ENCODE results near the gene SDHAF1. TPM values are rescaled to one million over a fixed set of nuclear protein-coding genes. Genes with fewer than 3 reads are reported as not detected.
A peak's percentile ranks its signal among the peaks of the same experiment; 100 is the strongest.
"Not testable (repeated sequence)": the region's sequence is repeated elsewhere in the genome, so short reads cannot be mapped to it uniquely, and the experiment has no call there.

The SDHAF1 gene
- total RNA-seq (10 to 100 TPM; 10.9 to 14.9 (median 13.3) TPM), polyA plus RNA-seq (11.2 TPM)
- long read RNA-seq, donor 1, transcript SDHAF1-201 (1 exons, 1,117 nt): major isoform, 29 of 29 reads
- long read RNA-seq, donor 1, partial matches to known transcripts: 0 of 29 reads
- long read RNA-seq, donor 1, other reads (novel, unspliced or antisense): 0 of 29 reads
- long read RNA-seq, donor 2, transcript SDHAF1-201 (1 exons, 1,117 nt): major isoform, 22 of 23 reads
- long read RNA-seq, donor 2, partial matches to known transcripts: 0 of 23 reads
- long read RNA-seq, donor 2, other reads (novel, unspliced or antisense): 1 of 23 reads
- long read RNA-seq, donor 3, transcript SDHAF1-201 (1 exons, 1,117 nt): major isoform, 66 of 66 reads
- long read RNA-seq, donor 3, partial matches to known transcripts: 0 of 66 reads
- long read RNA-seq, donor 3, other reads (novel, unspliced or antisense): 0 of 66 reads
- long read RNA-seq, donor 4, transcript SDHAF1-201 (1 exons, 1,117 nt): major isoform, 20 of 20 reads
- long read RNA-seq, donor 4, partial matches to known transcripts: 0 of 20 reads
- long read RNA-seq, donor 4, other reads (novel, unspliced or antisense): 0 of 20 reads

- intact Hi-C loops (cut with DNase I): loop anchor here in 1 of 4 donors (10.0 kb wide), 1 partner anchor 119 kb away; the partner anchor contains the start of genes OVOL3, POLR2I and TBCB
- under 1% methylated on average over 97 of the region's 97 CpGs for WGBS
- DNase-seq (peak; percentile 98 to 99 (median 99)), ATAC-seq (peak; percentile 95 to 96)
- Histone ChIP-seq H3K27ac (ENCODE audit: low read length) (peak within 1 kb of the TSS; percentile 84), H3K9me3 (ENCODE audit: control insufficient read depth, low read length) (no peaks in the 10 kb centered on the region), H3K4me1 (ENCODE audit: control insufficient read depth, insufficient read depth, low read length) (peaks cover 4% of the 10 kb centered on the region), H3K4me3 (ENCODE audit: low read length) (peak within 1 kb of the TSS; percentile 73), H3K27me3 (ENCODE audit: control insufficient read depth, insufficient read depth) (no peaks in the 10 kb centered on the region)
Measured at GRCh38 chr19:35995048-35995993, at the start of gene SDHAF1. TSS of gene SDHAF1 (plus strand) at chr19:35995188. CDS start at chr19:35995275, 87 bp downstream.

GRCh38 chr19:35946203-35946602, 48.8 kb upstream of the SDHAF1 start:
- WGBS: 89% methylated on average over 4 of the region's 4 CpGs
- DNase-seq: no peak
- no peak for ATAC-seq
- Histone ChIP-seq H3K9me3 (ENCODE audit: control insufficient read depth, low read length) (no peaks in the 10 kb centered on the region), H3K4me1 (ENCODE audit: control insufficient read depth, insufficient read depth, low read length) (no peaks in the 10 kb centered on the region), H3K27ac (ENCODE audit: low read length) (no peak overlapping the region), H3K27me3 (ENCODE audit: control insufficient read depth, insufficient read depth) (no peaks in the 10 kb centered on the region), H3K4me3 (ENCODE audit: low read length) (no peak overlapping the region)
- intact Hi-C loops (cut with DNase I): no loop called here

GRCh38 chr19:35949131-35949530, 45.9 kb upstream of the SDHAF1 start:
- Histone ChIP-seq H3K27me3 (ENCODE audit: control insufficient read depth, insufficient read depth) (no peaks in the 10 kb centered on the region), H3K27ac (ENCODE audit: low read length) (no peak overlapping the region), H3K4me1 (ENCODE audit: control insufficient read depth, insufficient read depth, low read length) (no peaks in the 10 kb centered on the region), H3K4me3 (ENCODE audit: low read length) (no peak overlapping the region), H3K9me3 (ENCODE audit: control insufficient read depth, low read length) (no peaks in the 10 kb centered on the region)
- DNase-seq (no peak), ATAC-seq (no peak)
- intact Hi-C loops (cut with DNase I): no loop called here
- WGBS: 29% methylated on average over 2 of the region's 2 CpGs

GRCh38 chr19:35955881-35956634, 38.9 kb upstream of the SDHAF1 start:
- WGBS: 73% methylated on average over 6 of the region's 6 CpGs
- intact Hi-C loops (cut with DNase I): no loop called here
- H3K27ac ChIP-seq (ENCODE audit: low read length): no peak overlapping the region

GRCh38 chr19:35957411-35957810, 37.6 kb upstream of the SDHAF1 start:
- intact Hi-C loops (cut with DNase I); H3K4me3 ChIP-seq (ENCODE audit: low read length); H3K9me3 ChIP-seq (ENCODE audit: control insufficient read depth, low read length); DNase-seq; H3K27me3 ChIP-seq (ENCODE audit: control insufficient read depth, insufficient read depth); H3K4me1 ChIP-seq (ENCODE audit: control insufficient read depth, insufficient read depth, low read length); ATAC-seq; H3K27ac ChIP-seq (ENCODE audit: low read length): not testable (repeated sequence)
- WGBS: 80% methylated on average over 8 of the region's 8 CpGs

More at GRCh38 chr19:35955881-35956634, 38.9 kb upstream of the SDHAF1 start:
- Histone ChIP-seq H3K9me3 (ENCODE audit: control insufficient read depth, low read length) (no peaks in the 10 kb centered on the region), H3K4me3 (ENCODE audit: low read length) (no peak overlapping the region), H3K27me3 (ENCODE audit: control insufficient read depth, insufficient read depth) (no peaks in the 10 kb centered on the region), H3K4me1 (ENCODE audit: control insufficient read depth, insufficient read depth, low read length) (no peaks in the 10 kb centered on the region)
- ATAC-seq (no peak), DNase-seq (no peak)

- Histone ChIP-seq H3K27me3 (ENCODE audit: control insufficient read depth, insufficient read depth) (no peaks in the 10 kb centered on the region), H3K27ac (ENCODE audit: low read length) (no peak overlapping the region), H3K9me3 (ENCODE audit: control insufficient read depth, low read length) (no peaks in the 10 kb centered on the region), H3K4me3 (ENCODE audit: low read length) (no peak overlapping the region), H3K4me1 (ENCODE audit: control insufficient read depth, insufficient read depth, low read length) (no peaks in the 10 kb centered on the region)
- DNase-seq: no peak
- WGBS: 31% methylated on average over 15 of the region's 15 CpGs
- ATAC-seq: no peak
- intact Hi-C loops (cut with DNase I): no loop called here
Measured at GRCh38 chr19:35958660-35959039, 36.3 kb upstream of the SDHAF1 start.

- no peaks in the 10 kb centered on the region for H3K4me1 ChIP-seq (ENCODE audit: control insufficient read depth, insufficient read depth, low read length)
- H3K27me3 ChIP-seq (ENCODE audit: control insufficient read depth, insufficient read depth): no peaks in the 10 kb centered on the region
- DNase-seq: peak in 2 of 3 donors; percentile 74 to 77
- intact Hi-C loops (cut with DNase I): no loop called here
- WGBS: 13% methylated on average over 97 of the region's 97 CpGs
- H3K9me3 ChIP-seq (ENCODE audit: control insufficient read depth, low read length): no peaks in the 10 kb centered on the region
- no peak overlapping the region for H3K4me3 ChIP-seq (ENCODE audit: low read length)
- H3K27ac ChIP-seq (ENCODE audit: low read length): no peak overlapping the region
- ATAC-seq: peak; percentile 52 to 82
Measured at GRCh38 chr19:35959040-35959967, 35.7 kb upstream of the SDHAF1 start.

GRCh38 chr19:35959968-35960320, 35.0 kb upstream of the SDHAF1 start:
- no peaks in the 10 kb centered on the region for H3K9me3 ChIP-seq (ENCODE audit: control insufficient read depth, low read length)
- no peak overlapping the region for H3K4me3 ChIP-seq (ENCODE audit: low read length)
- ATAC-seq (no peak), DNase-seq (no peak)
- no peaks in the 10 kb centered on the region for H3K27me3 ChIP-seq (ENCODE audit: control insufficient read depth, insufficient read depth)
- WGBS: 35% methylated on average over 20 of the region's 20 CpGs
- no peak overlapping the region for H3K27ac ChIP-seq (ENCODE audit: low read length)
- H3K4me1 ChIP-seq (ENCODE audit: control insufficient read depth, insufficient read depth, low read length): no peaks in the 10 kb centered on the region
- intact Hi-C loops (cut with DNase I): no loop called here

- ATAC-seq (no peak), DNase-seq (no peak)
- intact Hi-C loops (cut with DNase I): no loop called here
- 81% methylated on average over 7 of the region's 7 CpGs for WGBS
- H3K4me3 ChIP-seq (ENCODE audit: low read length): no peak overlapping the region
- H3K27ac ChIP-seq (ENCODE audit: low read length): no peak overlapping the region
- H3K4me1 ChIP-seq (ENCODE audit: control insufficient read depth, insufficient read depth, low read length): no peaks in the 10 kb centered on the region
- H3K9me3 ChIP-seq (ENCODE audit: control insufficient read depth, low read length): no peaks in the 10 kb centered on the region
- H3K27me3 ChIP-seq (ENCODE audit: control insufficient read depth, insufficient read depth): no peaks in the 10 kb centered on the region
Measured at GRCh38 chr19:35960432-35960972, 34.5 kb upstream of the SDHAF1 start.

Data from right cardiac atrium (tissue), 5 donors.